Measurements from ENCODE around the gene CD247. TPM values are rescaled to one million over a fixed set of nuclear protein-coding genes. Genes with fewer than 3 reads are reported as not detected.

The CD247 gene
- total and polyA plus RNA-seq, 9 of the 15 experiments (the other 6 are each of a cell fraction or from before 2014, with no cell fraction given): 0.08 to 0.42 (median 0.28) TPM; not detected in 5

- TF ChIP-seq ZNF696 (CRISPR knock-in tag; conservative IDR thresholded peaks at IDR 0.05): no peak
- no peak for TF ChIP-seq RBM34 (IDR thresholded peaks at IDR 0.05; ENCODE audit: borderline replicate concordance, insufficient read depth, low read length)
- TF ChIP-seq MED1 (CRISPR knock-in tag; IDR thresholded peaks at IDR 0.05; ENCODE audit: borderline replicate concordance): no peak
- no peak for TF ChIP-seq SMARCA5 (IDR thresholded peaks at IDR 0.05)
- no peak for TF ChIP-seq ELF1 (tag; IDR thresholded peaks at IDR 0.05)
- TF ChIP-seq ZNF197 (CRISPR knock-in tag; IDR thresholded peaks at IDR 0.05; ENCODE audit: low read depth): no peak
- no peak for TF ChIP-seq THRB (CRISPR knock-in tag; conservative IDR thresholded peaks at IDR 0.05)
- no peak for TF ChIP-seq ZNF830 (CRISPR knock-in tag; IDR thresholded peaks at IDR 0.05)
- no peak for TF ChIP-seq WHSC1 (IDR thresholded peaks at IDR 0.05; ENCODE audit: low read length)
- TF ChIP-seq TFE3 (CRISPR knock-in tag; IDR thresholded peaks at IDR 0.05): no peak
- TF ChIP-seq SRF (CRISPR knock-in tag; IDR thresholded peaks at IDR 0.05): no peak; a peak in 1 of 4 replicates
- no peak for TF ChIP-seq CCAR2 (IDR thresholded peaks at IDR 0.05; ENCODE audit: low read depth, low read length)
- TF ChIP-seq MITF (IDR thresholded peaks at IDR 0.05): no peak
- peak; percentile 19 to 68; a peak in 2 of 4 replicates for TF ChIP-seq TRIM24 (IDR thresholded peaks at IDR 0.05)
- no peak for TF ChIP-seq BRD4 (IDR thresholded peaks at IDR 0.05)
- TF ChIP-seq PTTG1 (tag; IDR thresholded peaks at IDR 0.05; ENCODE audit: low read depth): no peak
- TF ChIP-seq ZNF347 (CRISPR knock-in tag; IDR thresholded peaks at IDR 0.05; ENCODE audit: low read depth): no peak
- no peak for TF ChIP-seq CTBP1 (IDR thresholded peaks at IDR 0.05; ENCODE audit: borderline replicate concordance)
- TF ChIP-seq TBP (optimal IDR thresholded peaks at IDR 0.05; ENCODE audit: low read depth, low read length): no peak
- peak; percentile 91 for TF ChIP-seq CREB3L1 (IDR thresholded peaks at IDR 0.05; ENCODE audit: borderline replicate concordance, low read depth)
Observed at GRCh38 chr1:167524651-167525050, 6.3 kb upstream of the CD247 start (continued).
